HepG2 (cell line): ENCODE measurements around the gene C2orf81. TPM values are rescaled to one million over a fixed set of nuclear protein-coding genes. Genes with fewer than 3 reads are reported as not detected.
A peak's percentile ranks its signal among the peaks of the same experiment; 100 is the strongest.

Experiments used
- AKAP8 ChIP-seq: sonication (generic); formaldehyde crosslinking; IDR thresholded peaks from 2 replicates; pipeline ENCODE4 v1.5.1; 2020; ENCODE audit warnings: mild to moderate bottlenecking, missing genetic modification reagents
- ASH2L ChIP-seq: fragments of 300-600, 200-600 bp; sonication (generic); IDR thresholded peaks from 2 replicates; pipeline ENCODE4 v1.7.0; 2017; ENCODE audit warnings: low read depth, mild to moderate bottlenecking, moderate library complexity, mixed read lengths, low read length; ENCODE audit not compliant: insufficient read length
- BHLHE40 ChIP-seq: IDR thresholded peaks from 2 replicates; pipeline ENCODE4 v1.6.1; 2011; ENCODE audit warnings: low read length, improper control_type of control experiment
- EED ChIP-seq: sonication (generic); formaldehyde crosslinking; IDR thresholded peaks from 2 replicates; pipeline ENCODE4 v1.5.0; 2020; ENCODE audit warnings: mild to moderate bottlenecking, missing genetic modification reagents
- NRL ChIP-seq: sonication (generic); formaldehyde crosslinking; IDR thresholded peaks from 2 replicates; pipeline ENCODE4 v1.5.0; 2020; ENCODE audit warnings: missing genetic modification reagents, mild to moderate bottlenecking, moderate library complexity, borderline replicate concordance
- SP1 ChIP-seq, 2 experiments: fragments of 450-650 bp in 1 of 2; sonication (generic) in 1 of 2; formaldehyde crosslinking in 1 of 2; IDR thresholded peaks; 2 replicates each; pipeline versions ENCODE4 v1.4.0 to v1.6.1; 2016 to 2020; ENCODE audit warnings: missing genetic modification reagents in 1 of 2
- TBX2 ChIP-seq: sonication (generic); formaldehyde crosslinking; IDR thresholded peaks from 2 replicates; pipeline ENCODE4 v1.5.0; 2020; ENCODE audit warnings: missing genetic modification reagents, mild to moderate bottlenecking, borderline replicate concordance
- ZBTB7B ChIP-seq: sonication (generic); formaldehyde crosslinking; IDR thresholded peaks from 2 replicates; pipeline ENCODE4 v1.4.0; 2020; ENCODE audit warnings: missing genetic modification reagents
- ZNF230 ChIP-seq: sonication (generic); formaldehyde crosslinking; IDR thresholded peaks from 2 replicates; pipeline ENCODE4 v1.4.0; 2020; ENCODE audit warnings: mild to moderate bottlenecking, missing genetic modification reagents
- ZNF496 ChIP-seq: sonication (generic); formaldehyde crosslinking; IDR thresholded peaks from 2 replicates; pipeline ENCODE4 v1.8.1; 2023; ENCODE audit warnings: mild to moderate bottlenecking, moderate library complexity, missing genetic modification reagents; ENCODE audit not compliant: insufficient replicate concordance
- ZNF547 ChIP-seq: sonication (generic); formaldehyde crosslinking; IDR thresholded peaks from 2 replicates; pipeline ENCODE4 v1.5.1; 2020; ENCODE audit warnings: mild to moderate bottlenecking, missing genetic modification reagents
- ZNF777 ChIP-seq: sonication (generic); formaldehyde crosslinking; IDR thresholded peaks from 2 replicates; pipeline ENCODE4 v1.4.0; 2020; ENCODE audit warnings: missing genetic modification reagents
- ZNF788 ChIP-seq: sonication (generic); formaldehyde crosslinking; IDR thresholded peaks from 2 replicates; pipeline ENCODE4 v1.5.0; 2020; ENCODE audit warnings: mild to moderate bottlenecking, missing genetic modification reagents, borderline replicate concordance
- polyA plus RNA-seq, 8 experiments: library from polyadenylated mRNA; depleted of rRNA in 3 of 8; stranded (reverse) in 7 of 8; unstranded in 1 of 8; fragments of >200 nt; fragmentation: Illumina TruSeq in 4 of 8; extraction: Trizol in 4 of 8; gene quantifications; 2 replicates each; pipeline versions ENCODE4 v1.2.1 to v1.2.3, GENCODE V29; 2011 to 2016; ENCODE audit warnings: low read depth in 4 of 8, missing spikeins in 1 of 8, mixed read lengths in 1 of 8; ENCODE audit not compliant: insufficient read depth in 1 of 8
- total RNA-seq, 5 experiments: library from RNA; depleted of rRNA; stranded (reverse); fragments of >200 nt; fragmentation: Illumina TruSeq; extraction: Trizol; gene quantifications; 2 replicates each; pipeline ENCODE4 v1.2.3, GENCODE V29; 2016; ENCODE audit warnings: low read depth in 1 of 5
- TF ChIP-seq, protein P1 (sequence below): sonication (generic); formaldehyde crosslinking; IDR thresholded peaks from 2 replicates; pipeline ENCODE4 v1.5.0; 2020; ENCODE audit warnings: missing genetic modification reagents
- TF ChIP-seq, protein P2 (sequence below): sonication (generic); formaldehyde crosslinking; IDR thresholded peaks from 2 replicates; pipeline ENCODE4 v1.4.0; 2020; ENCODE audit warnings: mild to moderate bottlenecking, missing genetic modification reagents
- TF ChIP-seq, protein P3 (sequence below): sonication (generic); formaldehyde crosslinking; IDR thresholded peaks from 2 replicates; pipeline ENCODE4 v1.8.0; 2022; ENCODE audit warnings: mild to moderate bottlenecking, missing genetic modification reagents, borderline replicate concordance
- TF ChIP-seq, protein P4 (sequence below): sonication (generic); formaldehyde crosslinking; conservative IDR thresholded peaks from 2 replicates; pipeline ENCODE4 v1.4.0; 2020; ENCODE audit warnings: mild to moderate bottlenecking, missing genetic modification reagents, moderate library complexity

C2orf81 gene
- total and polyA plus RNA-seq, 2 of the 13 experiments (the other 11 are each of a cell fraction or from before 2014, with no cell fraction given): 0.15 to 0.17 TPM

DNA sequence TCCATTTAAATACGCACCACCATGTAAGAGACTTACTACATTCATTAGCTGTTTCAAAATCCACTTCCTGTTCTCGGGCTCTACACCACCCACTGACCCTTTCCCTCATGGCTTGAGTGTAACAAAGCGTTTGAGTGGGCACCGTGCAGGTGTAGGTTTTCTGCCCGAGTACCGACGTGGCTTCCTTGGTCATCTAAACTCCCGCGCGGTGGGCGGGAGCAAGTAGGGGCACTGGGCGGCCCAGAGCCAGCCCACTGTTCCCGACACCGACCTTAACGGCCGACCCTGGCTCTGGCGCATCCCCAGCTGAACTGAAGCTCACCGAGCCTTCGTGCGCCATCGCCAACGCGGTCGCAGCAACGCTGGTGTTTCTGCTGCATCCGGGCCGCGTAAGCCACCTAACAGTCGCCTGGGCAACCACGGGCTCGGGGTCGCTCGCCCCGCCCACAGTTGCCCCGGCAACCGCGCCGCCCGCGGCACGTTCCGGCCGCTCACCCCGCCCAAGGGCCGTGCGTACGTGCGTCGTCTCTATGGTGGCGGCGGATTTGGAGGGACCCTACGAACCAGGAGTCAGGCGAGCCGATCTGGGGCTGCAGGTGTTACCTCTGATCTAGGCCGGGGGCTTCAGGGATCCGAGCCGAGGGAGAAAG is at the start of gene C2orf81, which contains the start of gene WDR54 (continued):
- TF ChIP-seq, protein P1, sequence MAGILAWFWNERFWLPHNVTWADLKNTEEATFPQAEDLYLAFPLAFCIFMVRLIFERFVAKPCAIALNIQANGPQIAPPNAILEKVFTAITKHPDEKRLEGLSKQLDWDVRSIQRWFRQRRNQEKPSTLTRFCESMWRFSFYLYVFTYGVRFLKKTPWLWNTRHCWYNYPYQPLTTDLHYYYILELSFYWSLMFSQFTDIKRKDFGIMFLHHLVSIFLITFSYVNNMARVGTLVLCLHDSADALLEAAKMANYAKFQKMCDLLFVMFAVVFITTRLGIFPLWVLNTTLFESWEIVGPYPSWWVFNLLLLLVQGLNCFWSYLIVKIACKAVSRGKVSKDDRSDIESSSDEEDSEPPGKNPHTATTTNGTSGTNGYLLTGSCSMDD (CRISPR knock-in tag): no peak
- TF ChIP-seq, protein P2, sequence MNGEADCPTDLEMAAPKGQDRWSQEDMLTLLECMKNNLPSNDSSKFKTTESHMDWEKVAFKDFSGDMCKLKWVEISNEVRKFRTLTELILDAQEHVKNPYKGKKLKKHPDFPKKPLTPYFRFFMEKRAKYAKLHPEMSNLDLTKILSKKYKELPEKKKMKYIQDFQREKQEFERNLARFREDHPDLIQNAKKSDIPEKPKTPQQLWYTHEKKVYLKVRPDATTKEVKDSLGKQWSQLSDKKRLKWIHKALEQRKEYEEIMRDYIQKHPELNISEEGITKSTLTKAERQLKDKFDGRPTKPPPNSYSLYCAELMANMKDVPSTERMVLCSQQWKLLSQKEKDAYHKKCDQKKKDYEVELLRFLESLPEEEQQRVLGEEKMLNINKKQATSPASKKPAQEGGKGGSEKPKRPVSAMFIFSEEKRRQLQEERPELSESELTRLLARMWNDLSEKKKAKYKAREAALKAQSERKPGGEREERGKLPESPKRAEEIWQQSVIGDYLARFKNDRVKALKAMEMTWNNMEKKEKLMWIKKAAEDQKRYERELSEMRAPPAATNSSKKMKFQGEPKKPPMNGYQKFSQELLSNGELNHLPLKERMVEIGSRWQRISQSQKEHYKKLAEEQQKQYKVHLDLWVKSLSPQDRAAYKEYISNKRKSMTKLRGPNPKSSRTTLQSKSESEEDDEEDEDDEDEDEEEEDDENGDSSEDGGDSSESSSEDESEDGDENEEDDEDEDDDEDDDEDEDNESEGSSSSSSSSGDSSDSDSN: peak; percentile 67; the same call in 1 of the 2 replicates
- TF ChIP-seq ZNF230 (CRISPR knock-in tag): 0 out of 2 replicates have a peak, but pooled peaks have one; percentile 56
- TF ChIP-seq, protein P3, sequence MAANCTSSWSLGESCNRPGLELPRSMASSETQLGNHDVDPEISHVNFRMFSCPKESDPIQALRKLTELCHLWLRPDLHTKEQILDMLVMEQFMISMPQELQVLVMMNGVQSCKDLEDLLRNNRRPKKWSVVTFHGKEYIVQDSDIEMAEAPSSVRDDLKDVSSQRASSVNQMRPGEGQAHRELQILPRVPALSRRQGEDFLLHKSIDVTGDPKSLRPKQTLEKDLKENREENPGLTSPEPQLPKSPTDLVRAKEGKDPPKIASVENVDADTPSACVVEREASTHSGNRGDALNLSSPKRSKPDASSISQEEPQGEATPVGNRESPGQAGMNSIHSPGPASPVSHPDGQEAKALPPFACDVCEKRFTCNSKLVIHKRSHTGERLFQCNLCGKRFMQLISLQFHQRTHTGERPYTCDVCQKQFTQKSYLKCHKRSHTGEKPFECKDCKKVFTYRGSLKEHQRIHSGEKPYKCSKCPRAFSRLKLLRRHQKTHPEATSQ (CRISPR knock-in tag): no peak
- peak; percentile 81; the same call in 1 of the 2 replicates for TF ChIP-seq EED (CRISPR knock-in tag)
- peak; percentile 39 for TF ChIP-seq ASH2L
- peak; percentile 60; the same call in 1 of the 2 replicates for TF ChIP-seq AKAP8 (CRISPR knock-in tag)
- 0 out of 2 replicates have a peak, but pooled peaks have one; percentile 57 for TF ChIP-seq ZBTB7B (CRISPR knock-in tag)
- peak; percentile 76 for TF ChIP-seq TBX2 (CRISPR knock-in tag)
- TF ChIP-seq ZNF496 (CRISPR knock-in tag): no peak
- no peak for TF ChIP-seq SP1 (IDR thresholded peaks at IDR 0.05)
- peak; percentile 81 for TF ChIP-seq SP1 (CRISPR knock-in tag; IDR thresholded peaks at IDR 0.05)
- TF ChIP-seq ZNF547 (CRISPR knock-in tag): peak; percentile 95
- TF ChIP-seq, protein P4, sequence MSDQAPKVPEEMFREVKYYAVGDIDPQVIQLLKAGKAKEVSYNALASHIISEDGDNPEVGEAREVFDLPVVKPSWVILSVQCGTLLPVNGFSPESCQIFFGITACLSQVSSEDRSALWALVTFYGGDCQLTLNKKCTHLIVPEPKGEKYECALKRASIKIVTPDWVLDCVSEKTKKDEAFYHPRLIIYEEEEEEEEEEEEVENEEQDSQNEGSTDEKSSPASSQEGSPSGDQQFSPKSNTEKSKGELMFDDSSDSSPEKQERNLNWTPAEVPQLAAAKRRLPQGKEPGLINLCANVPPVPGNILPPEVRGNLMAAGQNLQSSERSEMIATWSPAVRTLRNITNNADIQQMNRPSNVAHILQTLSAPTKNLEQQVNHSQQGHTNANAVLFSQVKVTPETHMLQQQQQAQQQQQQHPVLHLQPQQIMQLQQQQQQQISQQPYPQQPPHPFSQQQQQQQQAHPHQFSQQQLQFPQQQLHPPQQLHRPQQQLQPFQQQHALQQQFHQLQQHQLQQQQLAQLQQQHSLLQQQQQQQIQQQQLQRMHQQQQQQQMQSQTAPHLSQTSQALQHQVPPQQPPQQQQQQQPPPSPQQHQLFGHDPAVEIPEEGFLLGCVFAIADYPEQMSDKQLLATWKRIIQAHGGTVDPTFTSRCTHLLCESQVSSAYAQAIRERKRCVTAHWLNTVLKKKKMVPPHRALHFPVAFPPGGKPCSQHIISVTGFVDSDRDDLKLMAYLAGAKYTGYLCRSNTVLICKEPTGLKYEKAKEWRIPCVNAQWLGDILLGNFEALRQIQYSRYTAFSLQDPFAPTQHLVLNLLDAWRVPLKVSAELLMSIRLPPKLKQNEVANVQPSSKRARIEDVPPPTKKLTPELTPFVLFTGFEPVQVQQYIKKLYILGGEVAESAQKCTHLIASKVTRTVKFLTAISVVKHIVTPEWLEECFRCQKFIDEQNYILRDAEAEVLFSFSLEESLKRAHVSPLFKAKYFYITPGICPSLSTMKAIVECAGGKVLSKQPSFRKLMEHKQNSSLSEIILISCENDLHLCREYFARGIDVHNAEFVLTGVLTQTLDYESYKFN (CRISPR knock-in tag): peak; percentile 46
- TF ChIP-seq BHLHE40: peak; percentile 94
- peak; percentile 75 for TF ChIP-seq ZNF777 (CRISPR knock-in tag)
- peak; percentile 73 for TF ChIP-seq NRL (CRISPR knock-in tag)
- TF ChIP-seq ZNF788 (CRISPR knock-in tag): peak; percentile 77; the same call in 1 of the 2 replicates
